ENCODE measurements around the gene DNAJC18.
"Not testable (repeated sequence)": the region's sequence is repeated elsewhere in the genome, so short reads cannot be mapped to it uniquely, and the experiment has no call there.

Gene DNAJC18

GRCh38 chr5:139460455-139460854 lies 21.1 kb upstream of the DNAJC18 start:
- DNase-seq = no peak

GRCh38 chr5:139459451-139459934 lies 20.2 kb upstream of the DNAJC18 start:
- no peak for DNase-seq

GRCh38 chr5:139458580-139459407 lies 19.5 kb upstream of the DNAJC18 start:
- DNase-seq = no peak

- DNase-seq = no peak
These were observed 18.5 kb upstream of the DNAJC18 start for GRCh38 chr5:139457653-139458306.

- no peak for DNase-seq
These were observed 17.9 kb upstream of the DNAJC18 start for GRCh38 chr5:139457241-139457640.

GRCh38 chr5:139456776-139457175 lies 17.5 kb upstream of the DNAJC18 start:
- no peak for DNase-seq

GRCh38 chr5:139454568-139455290 lies 15.4 kb upstream of the DNAJC18 start:
- DNase-seq = no peak

- no peak for DNase-seq
These were observed 14.6 kb upstream of the DNAJC18 start for GRCh38 chr5:139453683-139454567.

- DNase-seq = no peak
These were observed 12.7 kb upstream of the DNAJC18 start for GRCh38 chr5:139451878-139452660.

- no peak for DNase-seq
These were observed 11.9 kb upstream of the DNAJC18 start for GRCh38 chr5:139451176-139451575.

GRCh38 chr5:139446956-139447779 lies 7.8 kb upstream of the DNAJC18 start:
- no peak for DNase-seq

GRCh38 chr5:139445325-139446170 lies 6.2 kb upstream of the DNAJC18 start:
- no peak for DNase-seq

GRCh38 chr5:139443831-139444453 lies 4.6 kb upstream of the DNAJC18 start:
- DNase-seq = peak; percentile 20

GRCh38 chr5:139440416-139440815 lies 1.1 kb upstream of the DNAJC18 start:
- not testable (repeated sequence) for DNase-seq

GRCh38 chr5:139438707-139439012 lies 665 bp downstream of the DNAJC18 start:
- no peak for DNase-seq

GRCh38 chr5:139435676-139436075 lies 3.6 kb downstream of the DNAJC18 start:
- no peak for DNase-seq

GRCh38 chr5:139431706-139432105 lies 7.6 kb downstream of the DNAJC18 start:
- DNase-seq = no peak

GRCh38 chr5:139430015-139430414 lies 9.3 kb downstream of the DNAJC18 start:
- no peak for DNase-seq

GRCh38 chr5:139426203-139426885 lies 13.0 kb downstream of the DNAJC18 start:
- no peak for DNase-seq
